GM04503 (cell line): ENCODE data around the gene BHLHE23.

Experiments used
- DNase-seq: peaks from one replicate; pipeline ENCODE4 v3.0.0-alpha.2; 2012; ENCODE audit warnings: low read depth

The BHLHE23 gene

GRCh38 chr20:62971950-62972844 is 34.6 kb downstream of the BHLHE23 start:
- DNase-seq: no peak

GRCh38 chr20:62971211-62971949 is 35.4 kb downstream of the BHLHE23 start:
- no peak for DNase-seq

- DNase-seq: no peak
Measured at GRCh38 chr20:62970307-62971210, 36.2 kb downstream of the BHLHE23 start.

- no peak for DNase-seq
Measured at GRCh38 chr20:62969939-62970306, 36.8 kb downstream of the BHLHE23 start.

GRCh38 chr20:62969179-62969760 is 37.5 kb downstream of the BHLHE23 start:
- DNase-seq: no peak

- no peak for DNase-seq
Measured at GRCh38 chr20:62968378-62969178, 38.2 kb downstream of the BHLHE23 start.

- no peak for DNase-seq
Measured at GRCh38 chr20:62967628-62968351, 39.0 kb downstream of the BHLHE23 start.

GRCh38 chr20:62967149-62967501 is 39.6 kb downstream of the BHLHE23 start:
- DNase-seq: no peak

- DNase-seq: no peak
Measured at GRCh38 chr20:62966212-62967148, 40.3 kb downstream of the BHLHE23 start.

GRCh38 chr20:62965363-62965771 is 41.4 kb downstream of the BHLHE23 start:
- DNase-seq: no peak

GRCh38 chr20:62964700-62965099 is 42.1 kb downstream of the BHLHE23 start:
- DNase-seq: no peak

- no peak for DNase-seq
Measured at GRCh38 chr20:62963614-62964397, 43.0 kb downstream of the BHLHE23 start.

- no peak for DNase-seq
Measured at GRCh38 chr20:62962891-62963613, 43.7 kb downstream of the BHLHE23 start.

GRCh38 chr20:62962221-62962879 is 44.4 kb downstream of the BHLHE23 start:
- DNase-seq: no peak

GRCh38 chr20:62961799-62962198 is 45.0 kb downstream of the BHLHE23 start:
- DNase-seq: no peak

GRCh38 chr20:62961310-62961783 is 45.4 kb downstream of the BHLHE23 start:
- no peak for DNase-seq
